Left ventricle myocardium inferior (tissue), 1 donor: Measurements from ENCODE around the gene DDX25. TPM values are rescaled to one million over a fixed set of nuclear protein-coding genes. Genes with fewer than 3 reads are reported as not detected.

ENCODE experiments used
- DNase-seq: peaks from one replicate; pipeline ENCODE4 v3.0.0-alpha.2; 2020
- H3K27ac ChIP-seq: fragments of 200-600 bp; replicated peaks from 2 replicates; pipeline ENCODE4 v1.8.0; 2021
- H3K27me3 ChIP-seq: fragments of 200-600 bp; 2 replicates; pipeline ENCODE4 v1.8.0; 2021; ENCODE audit warnings: low read depth
- H3K36me3 ChIP-seq: fragments of 200-600 bp; 2 replicates; pipeline ENCODE4 v1.8.0; 2021
- H3K4me1 ChIP-seq: fragments of 200-600 bp; 2 replicates; pipeline ENCODE4 v1.8.0; 2021
- H3K4me3 ChIP-seq: fragments of 200-600 bp; 2 replicates; pipeline ENCODE4 v1.8.0; 2021; ENCODE audit warnings: mild to moderate bottlenecking, moderate library complexity
- H3K9me3 ChIP-seq: fragments of 200-600 bp; replicated peaks from 2 replicates; pipeline ENCODE4 v1.8.0; 2021
- intact Hi-C: fragments of 100-400 bp; cut with micrococcal nuclease; formaldehyde crosslinking; loops from one replicate; pipeline ENCODE4 v1.11.0; 2022
- total RNA-seq: library from RNA; stranded (reverse); fragmentation: NEBNext Ultra II Directional; extraction: Animal tissue kit (Norgen Biotek cat#: 25700); gene quantifications from one replicate; pipeline ENCODE4 v1.2.1, GENCODE V29; 2021
- TF ChIP-seq, protein P1 (sequence below): fragments of 200-600 bp; IDR thresholded peaks from 2 replicates; pipeline ENCODE4 v1.8.0; 2021; ENCODE audit warnings: antibody characterized with exemption, mild to moderate bottlenecking, borderline replicate concordance
- donor health status: DM: no; HTN: yes; CAD: no; lungs with severe emphysema.

DDX25 gene
- total RNA-seq, 1 donor from 2014 or later, result 0.14 TPM

GRCh38 chr11:125978181-125978716, 73.9 kb downstream of the DDX25 start:
- H3K36me3 ChIP-seq, result peaks cover 2% of the 10 kb centered on the region
- intact Hi-C loops, result no loop called here
- no peaks in the 10 kb centered on the region for H3K9me3 ChIP-seq
- no peak for DNase-seq
- no peak overlapping the region for H3K27ac ChIP-seq
- no peaks in the 10 kb centered on the region for H3K27me3 ChIP-seq
- TF ChIP-seq, protein P1, sequence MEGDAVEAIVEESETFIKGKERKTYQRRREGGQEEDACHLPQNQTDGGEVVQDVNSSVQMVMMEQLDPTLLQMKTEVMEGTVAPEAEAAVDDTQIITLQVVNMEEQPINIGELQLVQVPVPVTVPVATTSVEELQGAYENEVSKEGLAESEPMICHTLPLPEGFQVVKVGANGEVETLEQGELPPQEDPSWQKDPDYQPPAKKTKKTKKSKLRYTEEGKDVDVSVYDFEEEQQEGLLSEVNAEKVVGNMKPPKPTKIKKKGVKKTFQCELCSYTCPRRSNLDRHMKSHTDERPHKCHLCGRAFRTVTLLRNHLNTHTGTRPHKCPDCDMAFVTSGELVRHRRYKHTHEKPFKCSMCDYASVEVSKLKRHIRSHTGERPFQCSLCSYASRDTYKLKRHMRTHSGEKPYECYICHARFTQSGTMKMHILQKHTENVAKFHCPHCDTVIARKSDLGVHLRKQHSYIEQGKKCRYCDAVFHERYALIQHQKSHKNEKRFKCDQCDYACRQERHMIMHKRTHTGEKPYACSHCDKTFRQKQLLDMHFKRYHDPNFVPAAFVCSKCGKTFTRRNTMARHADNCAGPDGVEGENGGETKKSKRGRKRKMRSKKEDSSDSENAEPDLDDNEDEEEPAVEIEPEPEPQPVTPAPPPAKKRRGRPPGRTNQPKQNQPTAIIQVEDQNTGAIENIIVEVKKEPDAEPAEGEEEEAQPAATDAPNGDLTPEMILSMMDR, result no peak
- H3K4me1 ChIP-seq, result no peaks in the 10 kb centered on the region
- H3K4me3 ChIP-seq, result no peak overlapping the region

Other genes with a start within 250 kb of the DDX25 start
- not detected for gene ACRV1, start 223.7 kb upstream of the DDX25 start, total RNA-seq
- not detected for gene PATE1, start 158.2 kb upstream of the DDX25 start, total RNA-seq
- gene PATE2, start 125.7 kb upstream of the DDX25 start, total RNA-seq, result not detected
- gene PATE3, start 116.4 kb upstream of the DDX25 start, total RNA-seq, result not detected
- gene PATE4, start 71.2 kb upstream of the DDX25 start, total RNA-seq, result not detected
- 4.5 TPM for gene HYLS1, start 16.8 kb upstream of the DDX25 start, total RNA-seq
- gene PUS3, start 1.3 kb upstream of the DDX25 start, total RNA-seq, result 7.7 TPM
- 0.08 TPM for gene VSIG10L2, start 41.5 kb downstream of the DDX25 start, total RNA-seq
- 9.9 TPM for gene CDON, start 158.4 kb downstream of the DDX25 start, total RNA-seq